H1 (cell line): ENCODE data around the gene GNB1L. TPM values are rescaled to one million over a fixed set of nuclear protein-coding genes. Genes with fewer than 3 reads are reported as not detected.

Experiments used
- CTCF ChIA-PET: fragments of 300-600 bp; sonication (Branson Sonifier 250); formaldehyde crosslinking; loops from one replicate; lab custom pipeline; 2021; ENCODE audit not compliant: partially characterized antibody; lab: Charles Lee
- POLR2A ChIA-PET: fragments of 300-600 bp; sonication (Branson Sonifier 250); formaldehyde crosslinking; loops from one replicate; lab custom pipeline; 2021; ENCODE audit warnings: inconsistent platforms; ENCODE audit not compliant: partially characterized antibody; lab: Charles Lee
- DNase-seq, 2 experiments: peaks; one replicate each; pipeline versions ENCODE4 v3.0.0 to v3.0.0-alpha.2; 2010 to 2022; ENCODE audit warnings: low spot score in 2 of 2, low read depth in 1 of 2, mixed read lengths in 1 of 2
- FAIRE-seq: peaks from 2 replicates; lab custom pipeline; 2011; peaks lifted over from hg19 to GRCh38; lab: Jason Lieb, UNC
- H2AFZ ChIP-seq: 2 replicates; pipeline ENCODE4 v1.8.1; 2012; ENCODE audit warnings: low read length, inconsistent platforms
- H2AK5ac ChIP-seq: 2 replicates; pipeline ENCODE4 v1.6.1; 2013; ENCODE audit warnings: low read depth, low read length
- H2BK120ac ChIP-seq: replicated peaks from 2 replicates; pipeline ENCODE3; 2013; ENCODE audit warnings: low read depth, low read length, inconsistent platforms
- H2BK12ac ChIP-seq: 2 replicates; pipeline ENCODE4 v1.6.1; 2013; ENCODE audit warnings: low read depth, low read length
- H2BK15ac ChIP-seq: 2 replicates; pipeline ENCODE4 v1.6.1; 2013; ENCODE audit warnings: low read length
- H2BK20ac ChIP-seq: 2 replicates; pipeline ENCODE4 v1.6.1; 2013; ENCODE audit warnings: low read length
- H2BK5ac ChIP-seq: 2 replicates; pipeline ENCODE4 v1.6.1; 2013; ENCODE audit warnings: low read depth, low read length
- H3K14ac ChIP-seq: 2 replicates; pipeline ENCODE4 v1.6.1; 2013; ENCODE audit warnings: inconsistent platforms; ENCODE audit not compliant: insufficient read length
- H3K18ac ChIP-seq: 2 replicates; pipeline ENCODE4 v1.6.1; 2013; ENCODE audit warnings: low read length; ENCODE audit errors: extremely low read depth
- H3K23ac ChIP-seq: 2 replicates; pipeline ENCODE4 v1.6.1; 2013; ENCODE audit warnings: inconsistent platforms; ENCODE audit not compliant: insufficient read length
- H3K23me2 ChIP-seq: 2 replicates; pipeline ENCODE4 v1.6.1; 2013; ENCODE audit warnings: low read depth, low read length
- H3K27ac ChIP-seq: 2 replicates; pipeline ENCODE4 v1.6.1; 2011; ENCODE audit warnings: low read depth, low read length, inconsistent platforms
- H3K27me3 ChIP-seq, 4 experiments: replicated peaks in 1 of 4; 1 replicate in 1 of 4; 2 replicates in 3 of 4; pipeline versions ENCODE4 v1.6.1 to v1.8.1; 2011 to 2013; ENCODE audit warnings: low read length in 3 of 4, mild to moderate bottlenecking in 3 of 4, inconsistent platforms in 2 of 4, mixed read lengths in 2 of 4, moderate library complexity in 1 of 4; ENCODE audit not compliant: control insufficient read depth in 3 of 4, insufficient read depth in 3 of 4; ENCODE audit errors: extremely low read depth in 1 of 4
- H3K36me3 ChIP-seq, 4 experiments: 2 replicates each; pipeline versions ENCODE4 v1.6.1 to v1.8.1; 2011 to 2013; ENCODE audit warnings: mild to moderate bottlenecking in 4 of 4, low read length in 3 of 4, moderate library complexity in 2 of 4, control low read depth in 1 of 4, inconsistent platforms in 1 of 4; ENCODE audit not compliant: insufficient read depth in 4 of 4, control insufficient read depth in 2 of 4
- H3K4ac ChIP-seq: replicated peaks from 2 replicates; pipeline ENCODE3; 2013; ENCODE audit warnings: low read length, low read depth, mixed read lengths, inconsistent platforms; ENCODE audit not compliant: insufficient read length
- H3K4me1 ChIP-seq, 4 experiments: replicated peaks in 1 of 4; 1 replicate in 1 of 4; 2 replicates in 3 of 4; pipeline versions ENCODE4 v1.6.1 to v1.8.1; 2011 to 2013; ENCODE audit warnings: low read length in 3 of 4, inconsistent platforms in 2 of 4, mixed read lengths in 1 of 4; ENCODE audit not compliant: insufficient read depth in 4 of 4, control insufficient read depth in 3 of 4
- H3K4me2 ChIP-seq, 2 experiments: 2 replicates each; pipeline versions ENCODE4 v1.6.1 to v1.8.1; 2011 to 2013; ENCODE audit warnings: low read depth in 2 of 2, low read length in 2 of 2, control low read depth in 1 of 2, inconsistent platforms in 1 of 2, mild to moderate bottlenecking in 1 of 2; ENCODE audit not compliant: insufficient read depth in 1 of 2
- H3K4me3 ChIP-seq, 4 experiments: fragments of 200-600, 300-600 bp in 1 of 4; sonication (generic), shearing (Covaris generic), sonication (Bioruptor Twin) in 1 of 4; 2 replicates each; pipeline versions ENCODE4 v1.5.1 to v1.8.1; 2011 to 2016; ENCODE audit warnings: low read length in 4 of 4, low read depth in 3 of 4, control low read depth in 2 of 4, inconsistent platforms in 2 of 4, mild to moderate bottlenecking in 2 of 4, mixed read lengths in 1 of 4, moderate library complexity in 1 of 4; ENCODE audit not compliant: insufficient read depth in 2 of 4; ENCODE audit errors: extremely low read depth in 1 of 4
- H3K56ac ChIP-seq: replicated peaks from 2 replicates; pipeline ENCODE3; 2013; ENCODE audit warnings: low read depth, mild to moderate bottlenecking, mixed read lengths, low read length, inconsistent platforms; ENCODE audit not compliant: insufficient read length
- H3K79me1 ChIP-seq: 2 replicates; pipeline ENCODE4 v1.6.1; 2013; ENCODE audit warnings: low read depth, low read length, control low read depth
- H3K79me2 ChIP-seq, 2 experiments: 2 replicates each; pipeline versions ENCODE4 v1.6.1 to v1.8.1; 2012 to 2013; ENCODE audit warnings: low read length in 2 of 2, mild to moderate bottlenecking in 2 of 2, inconsistent platforms in 1 of 2; ENCODE audit not compliant: insufficient read depth in 2 of 2, control insufficient read depth in 1 of 2
- H3K9ac ChIP-seq, 4 experiments: replicated peaks in 1 of 4; 1 replicate in 1 of 4; 2 replicates in 3 of 4; pipeline versions ENCODE4 v1.6.1 to v1.8.1; 2011 to 2013; ENCODE audit warnings: low read depth in 3 of 4, low read length in 3 of 4, control low read depth in 2 of 4, mild to moderate bottlenecking in 2 of 4, moderate library complexity in 2 of 4, inconsistent platforms in 1 of 4; ENCODE audit errors: extremely low read depth in 1 of 4
- H3K9me3 ChIP-seq, 2 experiments: 2 replicates each; pipeline versions ENCODE4 v1.6.1 to v1.8.1; 2012 to 2013; ENCODE audit warnings: mild to moderate bottlenecking in 2 of 2, moderate library complexity in 2 of 2, control low read depth in 1 of 2, inconsistent platforms in 1 of 2, low read depth in 1 of 2, low read length in 1 of 2, mixed read lengths in 1 of 2; ENCODE audit not compliant: insufficient read depth in 2 of 2
- H4K20me1 ChIP-seq, 2 experiments: replicated peaks in 1 of 2; 2 replicates each; pipeline versions ENCODE3 to v1.8.1; 2011 to 2013; ENCODE audit warnings: inconsistent platforms in 2 of 2, low read length in 2 of 2, mild to moderate bottlenecking in 1 of 2; ENCODE audit not compliant: insufficient read depth in 2 of 2, control insufficient read depth in 1 of 2
- H4K5ac ChIP-seq: 2 replicates; pipeline ENCODE4 v1.6.1; 2013; ENCODE audit warnings: low read length, low read depth, mixed read lengths, inconsistent platforms; ENCODE audit not compliant: insufficient read length
- H4K8ac ChIP-seq: 2 replicates; pipeline ENCODE4 v1.8.0; 2013; ENCODE audit warnings: mild to moderate bottlenecking, moderate library complexity, low read length, inconsistent platforms; ENCODE audit not compliant: insufficient read depth; ENCODE audit errors: extremely low read depth
- H4K91ac ChIP-seq: replicated peaks from 2 replicates; pipeline ENCODE3; 2013; ENCODE audit warnings: low read length, mixed read lengths, inconsistent platforms; ENCODE audit not compliant: insufficient read length
- ASH2L ChIP-seq: fragments of 200-600, 300-600 bp; sonication (generic); IDR thresholded peaks from one replicate; pipeline ENCODE4 v1.7.1; 2017; ENCODE audit warnings: low read length
- CBX8 ChIP-seq: fragments of 300-800, 300-1000 bp; sonication (generic); IDR thresholded peaks from 2 replicates; pipeline ENCODE4 v1.7.1; 2016; ENCODE audit warnings: low read depth, low read length, borderline replicate concordance
- NANOG ChIP-seq: IDR thresholded peaks from 2 replicates; pipeline ENCODE4 v1.6.1; 2011; ENCODE audit warnings: low read length, low read depth, mild to moderate bottlenecking, inconsistent platforms; ENCODE audit not compliant: insufficient read depth, poor library complexity, severe bottlenecking
- POLR2AphosphoS5 ChIP-seq: IDR thresholded peaks from 2 replicates; pipeline ENCODE4 v1.6.1; 2011; ENCODE audit warnings: low read depth, low read length
- RNF2 ChIP-seq: fragments of 200-900, 300-1000 bp; sonication (generic); IDR thresholded peaks from 2 replicates; pipeline ENCODE4 v1.7.1; 2016; ENCODE audit warnings: borderline replicate concordance, low read depth, mild to moderate bottlenecking, antibody characterized with exemption, low read length; ENCODE audit not compliant: poor library complexity, severe bottlenecking; ENCODE audit errors: missing control alignments
- ZNF274 ChIP-seq: IDR thresholded peaks from 2 replicates; pipeline ENCODE4 v1.7.0; 2012; ENCODE audit warnings: low read length, borderline replicate concordance; ENCODE audit errors: extremely low read depth
- WGBS, 2 experiments: shearing (Covaris generic) in 1 of 2; methylation state at CpG; one replicate each; pipeline versions ENCODE4 v1.1.6 to v1.1.7; 2013 to 2015; ENCODE audit warnings: low lambda C conversion rate in 2 of 2, mixed read lengths in 2 of 2, inconsistent platforms in 1 of 2, low coverage in 1 of 2, missing lambda C conversion rate in 1 of 2; ENCODE audit not compliant: insufficient replicate concordance in 2 of 2, insufficient coverage in 1 of 2, insufficient read length in 1 of 2; ENCODE audit errors: extremely low coverage in 1 of 2, missing lambda C conversion rate in 1 of 2; 5-methylcytosine and 5-hydroxymethylcytosine counted together
- polyA plus RNA-seq, 7 experiments: library from polyadenylated mRNA; depleted of rRNA in 3 of 7; stranded (reverse) in 5 of 7; unstranded in 2 of 7; fragments of >200 nt in 5 of 7; fragments of 200-250 nt in 2 of 7; gene quantifications; 1 replicate in 5 of 7; 2 replicates in 1 of 7; 4 replicates in 1 of 7; pipeline versions ENCODE4 v1.2.1 to v1.2.3, GENCODE V29; 2011 to 2013; ENCODE audit warnings: missing spikeins in 2 of 7, mixed read lengths in 2 of 7
- total RNA-seq: library from RNA; stranded (reverse); fragmentation: NEBNext Ultra II Directional; extraction: Animal tissue kit (Norgen Biotek cat#: 25700); gene quantifications from 2 replicates; pipeline ENCODE4 v1.2.1, GENCODE V29; 2021

GNB1L gene
- total and polyA plus RNA-seq, 2 of the 8 experiments (the other 6 are each of a cell fraction or from before 2014, with no cell fraction given) = 14.0 to 15.6 TPM

DNA sequence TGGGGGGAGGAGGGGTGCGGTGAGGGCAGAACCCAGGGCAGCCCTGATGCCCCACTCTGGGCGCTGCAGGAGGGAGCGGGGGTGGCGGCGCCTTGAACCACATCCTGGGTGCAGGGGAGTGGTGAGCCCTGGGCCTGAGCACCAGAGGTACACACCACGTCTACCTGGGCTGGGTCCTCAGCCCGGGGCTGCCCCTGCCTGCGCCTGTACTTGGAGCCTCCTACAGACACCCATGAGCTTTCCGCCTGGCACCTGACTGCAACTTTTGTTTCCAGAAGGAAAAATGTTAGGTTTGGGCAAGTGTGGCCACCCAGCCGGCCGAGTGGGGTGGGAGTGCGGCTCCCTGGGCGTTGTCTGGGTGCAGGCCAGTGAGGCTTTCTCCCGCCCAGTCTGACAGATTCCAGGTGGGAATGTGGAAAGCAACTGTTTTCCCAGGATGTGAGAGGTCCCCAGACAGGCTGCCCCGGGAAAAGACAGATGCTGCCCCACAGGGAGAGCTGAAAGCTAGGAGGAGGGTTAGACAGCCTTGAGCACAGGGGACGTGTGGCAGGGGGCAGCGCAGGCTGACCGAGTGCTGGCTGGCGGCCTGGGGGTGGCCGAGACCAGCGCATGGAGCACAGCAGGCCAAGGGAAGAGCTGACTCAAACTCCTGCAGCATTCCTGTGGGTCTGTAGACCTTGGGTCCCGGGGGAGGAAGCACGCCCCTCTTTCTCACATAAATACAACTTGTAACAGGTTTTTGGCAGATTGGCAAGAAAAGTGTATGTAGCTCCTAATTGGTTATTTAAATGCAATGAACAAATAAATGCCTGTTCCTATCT, 44.1 kb downstream of the GNB1L start:
- Histone ChIP-seq H2AK5ac (no peak overlapping the region), H3K79me1 (no peaks in the 10 kb centered on the region), H3K9ac (no peak overlapping the region), H3K4me2 (no peak overlapping the region), H3K18ac (no peak overlapping the region), H2AFZ (no peak overlapping the region), H3K14ac (no peak overlapping the region), H3K4ac (no peak overlapping the region), H2BK15ac (no peak overlapping the region), H3K23me2 (no peaks in the 10 kb centered on the region), H3K27ac (no peak overlapping the region), H4K5ac (no peak overlapping the region), H3K23ac (no peak overlapping the region), H2BK12ac (no peak overlapping the region), H3K4me1 (no peaks in the 10 kb centered on the region; a peak in 1 of 7 replicates), H4K20me1 (peaks cover 0 to 3% of the 10 kb centered on the region in 2 experiments), H2BK5ac (no peak overlapping the region), H4K8ac (no peak overlapping the region), H2BK120ac (no peak overlapping the region), H2BK20ac (no peak overlapping the region), H3K36me3 (no peaks in the 10 kb centered on the region), H3K56ac (no peak overlapping the region), H3K9me3 (no peaks in the 10 kb centered on the region), H3K27me3 (no peaks in the 10 kb centered on the region), H4K91ac (no peak overlapping the region), H3K79me2 (no peaks in the 10 kb centered on the region), H3K4me3 (no peak overlapping the region)
- CTCF ChIA-PET = interaction anchor here (0.6 to 3.2 kb wide), 9 partner anchors 9 to 103 kb away, joined by 3 to 14 read pairs (median 4); no protein-coding TSS in a partner anchor
- FAIRE-seq (no peak), DNase-seq (no peak)
- 81% methylated on average over 22 of the region's 23 CpGs; no CpG with 5 or more reads in 1 of the 2 experiments for WGBS, 2 experiments
- POLR2A ChIA-PET = no interaction called here
- TF ChIP-seq CBX8 (no peak), ZNF274 (no peak), NANOG (no peak), RNF2 (no peak), POLR2AphosphoS5 (no peak), ASH2L (no peak)
